Measurements from ENCODE around the gene ARPC1B.
"Not testable (repeated sequence)": the region's sequence is repeated elsewhere in the genome, so short reads cannot be mapped to it uniquely, and the experiment has no call there.

Gene ARPC1B

DNA sequence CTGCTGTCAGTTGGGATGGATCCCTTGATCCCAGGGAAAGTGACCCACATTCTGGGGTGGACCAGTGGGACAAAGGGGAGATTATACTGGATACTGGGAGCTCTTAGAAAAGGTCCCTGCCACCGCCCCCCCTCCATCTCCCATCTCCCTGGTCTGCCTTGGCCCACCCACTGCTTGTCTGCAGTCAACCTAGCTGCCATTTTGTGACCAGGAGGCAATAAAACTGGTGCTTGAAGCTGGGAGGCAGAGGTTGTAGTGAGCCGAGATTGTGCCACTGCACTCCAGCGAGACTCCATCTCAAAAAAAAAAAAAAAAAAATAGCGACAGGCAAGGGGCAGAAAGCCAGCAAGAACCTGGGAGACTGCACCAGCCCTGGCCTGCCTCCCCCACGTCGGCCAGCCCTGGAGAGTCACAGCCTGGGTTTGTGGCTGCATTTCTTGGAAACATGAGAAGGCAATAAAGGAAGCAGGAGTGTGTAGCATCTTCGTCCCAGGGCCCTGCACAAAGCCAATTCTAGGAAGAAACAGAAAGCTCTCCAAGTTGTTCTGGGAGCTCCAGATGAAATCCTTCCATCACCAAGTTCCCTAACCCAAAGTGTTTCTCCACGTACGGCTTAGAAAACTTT is 4.7 kb upstream of the ARPC1B start:
- no peak for DNase-seq

DNA sequence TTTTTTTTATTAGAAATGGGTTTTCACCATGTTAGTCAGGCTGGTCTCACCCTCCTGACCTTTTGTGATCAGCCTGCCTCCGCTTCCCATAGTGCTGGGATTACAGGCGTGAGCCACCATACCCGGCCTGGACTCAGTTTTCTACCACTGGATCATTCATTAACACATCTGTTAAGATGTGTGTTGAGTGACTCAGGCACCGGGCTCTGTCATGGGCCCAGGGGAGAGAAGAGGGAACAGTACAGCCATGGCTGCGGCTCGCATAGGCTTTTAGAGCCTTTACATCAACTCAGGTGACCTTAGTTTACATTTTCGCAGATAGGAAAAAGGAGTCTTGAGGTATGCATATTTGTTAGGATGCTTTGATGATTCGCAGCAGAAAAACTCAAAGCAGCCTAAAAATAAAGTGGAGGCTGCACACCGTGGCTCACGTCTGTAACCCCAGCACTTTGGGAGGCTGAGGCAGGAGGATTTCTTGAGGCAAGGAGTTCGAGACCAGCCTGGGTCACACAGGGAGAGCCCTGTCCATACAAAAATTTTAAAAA is 3.1 kb upstream of the ARPC1B start:
- DNase-seq, result no peak

DNA sequence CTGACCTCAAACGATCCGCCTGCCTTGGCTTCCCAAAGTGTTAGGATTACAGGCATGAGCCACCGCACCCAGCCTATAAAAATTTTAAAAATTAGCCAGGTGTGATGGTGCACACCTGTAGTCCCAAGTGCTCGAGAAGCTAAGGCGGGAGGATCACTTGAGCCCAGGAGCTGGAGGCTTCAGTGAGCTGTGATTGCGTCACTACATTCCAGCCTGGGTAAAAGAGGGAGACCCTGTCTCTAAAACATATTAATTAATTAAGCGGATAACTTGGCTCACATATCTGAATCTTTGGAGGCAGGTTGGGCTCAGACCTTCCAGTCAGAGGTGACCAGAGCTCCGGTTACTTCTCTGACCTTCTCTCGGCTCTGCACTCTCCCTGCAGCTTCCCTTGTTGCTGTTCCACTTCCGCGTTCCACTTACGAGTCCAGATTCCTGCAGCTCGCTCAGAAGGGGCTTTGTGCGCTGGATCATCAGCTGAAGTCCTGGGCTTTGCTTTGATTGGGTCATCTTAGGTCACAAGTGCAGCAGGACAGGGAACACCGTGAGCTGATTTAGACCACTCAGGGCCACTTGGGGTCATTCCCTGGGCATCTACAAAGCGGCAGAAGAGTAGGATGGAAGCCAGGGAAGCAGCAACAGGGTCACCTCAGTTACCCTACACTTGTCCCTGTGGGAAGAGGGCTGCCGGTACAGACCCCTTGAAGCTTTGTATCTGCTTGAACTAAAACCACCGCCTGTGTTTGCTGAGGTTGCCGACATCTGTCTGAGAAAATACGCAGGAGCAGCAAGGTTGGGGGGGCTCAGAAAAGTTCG is 2.0 kb upstream of the ARPC1B start:
- DNase-seq, result no peak

DNA sequence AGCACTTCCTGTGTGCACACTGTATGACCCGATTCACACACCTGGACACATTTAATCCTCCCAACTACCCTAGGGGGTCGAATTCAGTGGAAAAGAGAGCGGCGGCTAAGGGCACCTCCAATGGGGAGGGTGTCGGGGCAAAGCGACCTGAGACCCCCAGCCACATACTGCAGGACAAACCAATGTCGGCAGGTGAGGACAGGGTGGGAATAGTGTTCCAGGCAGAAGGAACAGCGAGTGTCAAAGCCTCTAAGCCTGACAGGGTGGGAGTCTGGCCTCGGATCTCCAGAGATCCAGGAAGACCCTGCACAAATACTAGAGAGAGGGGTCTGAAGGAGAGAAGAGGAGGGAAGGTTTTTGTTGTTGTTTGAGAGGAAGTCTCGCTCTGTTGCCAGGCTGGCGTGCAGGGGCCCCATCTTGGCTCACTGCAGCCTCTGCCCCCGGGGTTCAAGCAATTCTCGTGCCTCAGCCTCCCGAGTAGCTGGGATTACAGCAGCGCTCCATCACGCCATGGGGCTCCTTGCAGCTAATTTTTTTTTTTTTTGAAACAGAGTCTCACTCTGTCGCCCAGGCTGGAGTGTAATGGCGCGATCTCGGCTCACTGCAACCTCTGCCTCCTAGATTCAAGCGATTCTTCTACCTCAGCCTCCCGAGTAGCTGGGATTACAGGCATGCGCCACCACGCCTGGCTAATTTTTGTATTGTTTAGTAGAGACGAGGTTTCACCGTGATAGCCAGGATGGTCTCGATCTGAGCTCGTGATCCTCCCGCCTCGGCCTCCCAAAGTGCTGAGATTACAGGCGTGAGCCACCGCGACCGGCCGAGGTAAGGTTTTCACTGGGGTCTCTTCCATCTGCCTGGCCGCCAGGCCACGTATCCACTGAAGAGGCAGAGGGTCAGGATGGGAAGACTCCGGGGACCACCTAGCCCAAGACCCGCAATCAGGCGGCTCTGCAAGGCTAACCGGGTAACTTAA is 1.2 kb upstream of the ARPC1B start:
- DNase-seq, result no peak

GRCh38 chr7:99375070-99375807 is 709 bp downstream of the ARPC1B start:
- DNase-seq, result peak; percentile 88

- DNase-seq, result no peak
Measured at GRCh38 chr7:99379043-99379577, 4.6 kb downstream of the ARPC1B start.

DNA sequence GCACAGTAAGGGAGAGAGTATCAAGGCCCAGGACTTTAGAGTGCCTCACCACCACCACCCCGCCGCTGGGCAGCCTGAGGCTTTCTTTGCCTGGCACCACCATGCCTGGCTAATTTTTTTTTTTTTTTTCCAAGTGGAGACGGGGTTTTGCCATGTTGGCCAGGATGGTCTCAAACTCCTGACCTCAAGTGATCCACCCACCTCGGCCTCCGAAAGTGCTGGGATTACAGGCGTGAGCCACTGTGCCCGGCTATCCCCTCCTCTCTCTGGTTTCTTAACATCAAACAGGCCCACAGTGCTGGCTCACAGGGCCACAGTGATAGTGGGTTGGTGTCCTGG is 5.1 kb downstream of the ARPC1B start:
- DNase-seq, result not testable (repeated sequence)

DNA sequence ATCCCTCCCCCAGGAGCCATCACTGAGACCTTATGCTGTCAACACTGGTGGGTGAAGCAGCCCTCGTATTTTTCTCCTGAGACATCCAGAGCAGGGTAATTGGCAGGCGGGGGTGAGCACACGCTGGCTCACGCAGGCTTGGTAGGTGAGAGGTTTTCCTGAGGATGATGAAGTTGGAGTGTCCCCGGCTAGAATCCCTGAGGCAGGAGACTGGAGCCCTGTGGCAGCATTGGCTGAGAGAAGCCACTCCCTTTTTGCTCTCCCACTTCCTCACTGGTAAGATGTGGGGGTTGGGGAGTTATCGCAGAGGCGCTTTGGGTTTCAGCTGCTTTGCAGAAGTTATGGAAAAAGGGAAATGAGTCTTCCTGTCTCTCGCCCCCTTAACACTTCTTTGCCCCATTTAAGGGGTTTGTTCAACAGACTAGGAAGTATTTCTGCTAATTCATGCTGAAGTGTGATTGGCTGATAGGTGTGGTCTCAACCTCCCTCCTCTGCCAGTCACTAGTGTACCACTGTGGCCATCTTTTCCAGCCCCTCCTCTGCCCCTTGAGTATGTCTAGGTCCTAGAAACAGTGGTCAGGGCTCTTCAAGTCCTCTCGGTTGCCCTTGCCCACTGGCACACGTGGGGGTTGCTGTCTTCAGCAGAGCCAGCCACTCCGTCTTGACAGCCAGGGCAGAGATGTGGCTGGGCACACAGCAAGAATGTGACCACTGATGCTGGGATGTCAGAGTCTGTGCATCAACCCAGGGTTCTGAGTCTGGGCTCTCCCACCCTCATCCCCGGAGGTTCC is 5.7 kb downstream of the ARPC1B start:
- peak; percentile 78 for DNase-seq

DNA sequence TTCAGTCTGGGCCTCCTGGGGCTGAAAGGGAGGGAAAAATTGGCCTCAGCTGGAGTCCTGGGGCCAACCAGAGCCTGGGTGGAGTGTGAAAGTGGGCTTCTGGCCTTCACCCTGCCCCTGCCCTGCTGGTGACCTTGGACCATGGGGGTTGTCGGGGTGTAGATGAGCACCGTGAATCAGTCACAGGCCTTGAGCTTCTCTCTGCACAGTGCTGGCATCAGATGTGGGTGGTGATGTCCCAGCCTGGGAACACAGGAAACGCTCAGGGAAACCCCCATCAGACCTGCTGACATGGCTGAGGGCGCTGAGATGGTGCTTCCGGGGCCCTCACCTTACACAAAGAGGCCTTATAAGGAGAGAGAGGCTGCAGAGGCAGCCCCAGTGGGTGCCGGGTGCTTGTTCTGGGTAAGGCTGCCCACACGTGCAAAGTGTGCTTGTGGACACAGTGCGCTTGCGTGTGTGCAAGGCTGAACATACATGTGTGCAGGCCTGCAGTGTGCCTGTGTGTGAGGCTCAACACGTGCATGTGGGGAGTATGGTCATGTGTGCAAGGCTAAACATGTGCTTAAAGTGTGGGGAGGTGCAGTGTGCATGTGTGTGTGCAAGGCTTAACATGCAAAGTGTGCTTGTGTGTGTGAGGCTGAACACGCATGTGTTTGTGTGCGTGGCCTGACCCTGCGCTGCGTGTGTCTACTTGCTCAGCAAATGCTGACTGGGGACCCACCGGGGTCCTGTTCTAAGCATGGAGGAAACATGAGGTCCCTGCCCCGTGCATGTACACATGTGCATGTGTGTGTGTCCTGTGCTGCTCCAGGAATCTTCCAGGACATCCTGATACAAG is 6.5 kb downstream of the ARPC1B start:
- DNase-seq, result peak; percentile 91

DNA sequence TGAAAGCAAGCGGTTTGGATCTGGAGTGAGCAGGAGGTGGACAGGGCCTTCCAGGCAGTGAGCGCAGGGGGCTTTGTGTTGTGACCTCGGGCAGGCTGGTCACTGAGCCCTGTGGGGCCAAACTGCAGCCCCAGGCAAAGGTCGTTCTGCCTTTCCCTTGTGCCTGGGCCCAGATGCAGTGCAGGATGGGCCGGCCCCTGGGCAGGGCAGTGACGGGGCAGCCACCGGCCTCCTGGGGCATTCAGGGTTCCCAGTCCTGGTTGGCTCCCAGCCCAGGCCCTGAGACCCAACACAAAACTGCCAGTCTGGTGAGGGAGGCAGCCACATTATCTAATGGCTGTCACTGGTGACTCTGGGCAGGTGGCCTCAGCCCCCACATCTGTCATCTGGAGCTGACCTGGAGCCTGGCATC is 7.1 kb downstream of the ARPC1B start:
- no peak for DNase-seq

GRCh38 chr7:99383203-99383602 is 8.7 kb downstream of the ARPC1B start:
- DNase-seq, result no peak

GRCh38 chr7:99383791-99384370 is 9.4 kb downstream of the ARPC1B start:
- DNase-seq, result no peak

DNA sequence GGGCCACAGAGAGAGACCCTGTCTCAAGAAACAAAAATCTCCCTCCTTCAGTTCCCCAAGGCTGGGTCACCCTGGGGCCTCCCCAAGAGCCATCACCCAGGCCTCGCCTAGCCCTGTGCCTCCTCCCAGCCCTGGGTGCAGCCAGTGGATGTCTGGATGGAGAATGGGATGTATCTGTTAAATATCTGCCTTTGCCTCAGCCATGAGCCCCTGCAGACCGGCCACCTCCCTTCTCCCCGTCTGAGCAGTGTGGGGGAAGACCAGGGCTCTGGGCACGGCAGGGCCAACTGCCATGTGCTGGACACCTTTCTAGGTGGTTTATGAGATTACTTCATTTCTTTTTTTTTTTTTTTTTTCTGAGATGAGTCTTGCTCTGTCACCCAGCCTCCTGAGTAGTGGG is 10.0 kb downstream of the ARPC1B start:
- no peak for DNase-seq

DNA sequence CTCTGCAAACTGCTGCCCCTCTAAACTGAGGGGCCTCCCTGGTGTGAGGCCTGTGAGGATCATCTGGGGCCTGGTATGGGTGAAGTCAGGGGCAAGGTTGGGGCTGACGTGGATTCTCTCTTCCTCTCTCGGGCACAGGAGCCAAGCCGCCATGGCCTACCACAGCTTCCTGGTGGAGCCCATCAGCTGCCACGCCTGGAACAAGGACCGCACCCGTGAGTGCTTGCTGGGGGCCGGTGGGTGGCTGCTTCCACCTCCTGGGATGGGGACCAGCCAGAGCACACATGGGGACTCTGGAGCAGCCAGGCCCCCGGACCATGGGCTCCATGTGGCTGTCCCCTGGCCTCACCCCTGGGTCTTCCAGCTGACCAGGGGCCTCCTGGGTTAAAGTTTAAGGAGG is 11.0 kb downstream of the ARPC1B start:
- no peak for DNase-seq

- DNase-seq, result no peak
Measured at GRCh38 chr7:99386584-99387238, 12.2 kb downstream of the ARPC1B start.

DNA sequence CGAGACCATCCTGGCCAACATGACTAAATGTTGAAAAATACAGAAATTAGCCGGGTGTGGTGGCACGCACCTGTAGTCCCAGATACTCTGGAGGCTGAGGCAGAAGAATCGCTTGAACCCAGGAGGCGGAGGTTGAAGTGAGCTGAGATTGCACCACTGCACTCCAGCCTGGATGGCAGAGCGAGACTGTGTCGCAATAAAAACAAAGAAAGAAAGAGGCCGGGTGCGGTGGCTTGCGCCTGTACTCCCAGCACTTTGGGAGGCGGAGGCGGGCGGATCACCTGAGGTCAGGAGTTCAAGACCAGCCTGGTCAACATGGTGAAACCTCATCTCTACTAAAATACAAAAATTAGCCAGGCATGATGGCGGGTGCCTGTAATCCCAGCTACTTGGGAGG is 12.7 kb downstream of the ARPC1B start:
- DNase-seq, result not testable (repeated sequence)

DNA sequence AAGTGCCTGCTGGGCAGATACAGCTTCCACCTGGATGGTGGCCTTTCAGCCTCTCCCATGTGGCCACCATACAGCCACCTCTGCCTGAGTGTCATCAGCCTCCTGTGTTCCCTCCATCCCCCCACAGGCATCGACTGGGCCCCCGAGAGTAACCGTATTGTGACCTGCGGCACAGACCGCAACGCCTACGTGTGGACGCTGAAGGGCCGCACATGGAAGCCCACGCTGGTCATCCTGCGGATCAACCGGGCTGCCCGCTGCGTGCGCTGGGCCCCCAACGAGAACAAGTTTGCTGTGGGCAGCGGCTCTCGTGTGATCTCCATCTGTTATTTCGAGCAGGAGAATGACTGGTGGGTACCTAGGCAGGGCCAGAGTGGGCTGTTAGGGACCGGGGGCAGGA is 13.4 kb downstream of the ARPC1B start:
- DNase-seq, result no peak

- DNase-seq, result no peak
Measured at GRCh38 chr7:99389772-99390171, 15.2 kb downstream of the ARPC1B start.

DNA sequence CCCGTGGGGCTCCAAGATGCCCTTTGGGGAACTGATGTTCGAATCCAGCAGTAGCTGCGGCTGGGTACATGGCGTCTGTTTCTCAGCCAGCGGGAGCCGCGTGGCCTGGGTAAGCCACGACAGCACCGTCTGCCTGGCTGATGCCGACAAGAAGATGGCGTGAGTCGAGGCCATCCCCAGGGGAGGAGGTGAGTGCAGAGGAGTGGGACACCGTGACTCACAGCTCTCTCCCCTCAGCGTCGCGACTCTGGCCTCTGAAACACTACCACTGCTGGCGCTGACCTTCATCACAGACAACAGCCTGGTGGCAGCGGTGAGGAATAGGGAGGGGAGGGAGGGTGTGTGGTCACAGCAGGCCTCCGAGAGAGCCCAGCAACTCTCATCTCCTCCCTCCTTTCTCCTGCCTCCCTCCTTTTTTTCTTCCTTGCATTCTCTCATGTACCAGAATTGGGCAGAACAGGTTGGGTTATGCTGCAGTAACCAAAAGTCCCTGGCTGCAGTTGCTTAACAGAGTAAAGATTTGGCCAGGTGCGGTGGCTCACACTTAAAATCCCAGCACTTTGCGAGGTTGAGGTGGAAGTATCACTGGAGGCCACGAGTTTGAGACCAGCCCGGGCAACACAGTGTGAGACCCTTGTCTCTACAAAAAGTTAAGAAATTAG is 16.5 kb downstream of the ARPC1B start:
- DNase-seq, result no peak

Measured in activated CD8-positive, alpha-beta memory T cell treated with anti-CD3 and anti-CD28 coated beads for 24 hours (primary cell).